Smooth muscle cell (in vitro differentiated cells): ENCODE data around the gene PAM16. TPM values are rescaled to one million over a fixed set of nuclear protein-coding genes. Genes with fewer than 3 reads are reported as not detected.

ENCODE experiments used
- DNase-seq: peaks from one replicate; lab custom pipeline; 2025; ENCODE audit not compliant: unreplicated experiment; lab: John Stamatoyannopoulos, UW
- H2AFZ ChIP-seq: fragments of 200-600 bp; sonication (generic); 2 replicates; pipeline ENCODE4 v1.6.0; 2016; ENCODE audit warnings: antibody characterized with exemption, low read depth, mild to moderate bottlenecking
- H3F3A ChIP-seq: fragments of 200-600 bp; sonication (generic); 2 replicates; pipeline ENCODE4 v1.6.0; 2017; ENCODE audit warnings: antibody characterized with exemption, low read depth
- H3K27ac ChIP-seq: fragments of 200-600 bp; sonication (generic); 2 replicates; pipeline ENCODE4 v1.5.1; 2016; ENCODE audit warnings: low read depth, mild to moderate bottlenecking
- H3K27me3 ChIP-seq: fragments of 200-600 bp; sonication (generic); 2 replicates; pipeline ENCODE4 v1.6.1; 2016; ENCODE audit warnings: low read depth, mild to moderate bottlenecking
- H3K36me3 ChIP-seq: fragments of 200-600 bp; sonication (generic); 2 replicates; pipeline ENCODE4 v1.5.1; 2016; ENCODE audit warnings: low read depth
- H3K4me1 ChIP-seq: fragments of 200-600 bp; sonication (generic); 2 replicates; pipeline ENCODE4 v1.5.1; 2016; ENCODE audit warnings: low read depth
- H3K4me2 ChIP-seq: fragments of 200-600 bp; sonication (generic); 2 replicates; pipeline ENCODE4 v1.6.0; 2016; ENCODE audit warnings: mild to moderate bottlenecking
- H3K4me3 ChIP-seq: fragments of 200-600 bp; sonication (generic); 2 replicates; pipeline ENCODE4 v1.5.1; 2016; ENCODE audit warnings: mild to moderate bottlenecking
- H3K79me2 ChIP-seq: fragments of 200-600 bp; sonication (generic); 2 replicates; pipeline ENCODE4 v1.6.0; 2016; ENCODE audit warnings: low read depth, mild to moderate bottlenecking
- H3K9ac ChIP-seq: fragments of 200-600 bp; sonication (generic); 2 replicates; pipeline ENCODE4 v1.6.0; 2016; ENCODE audit warnings: low read depth
- H3K9me3 ChIP-seq: fragments of 200-600 bp; sonication (generic); replicated peaks from 2 replicates; pipeline ENCODE4 v1.5.1; 2016; ENCODE audit warnings: low read depth
- H4K20me1 ChIP-seq: fragments of 200-600 bp; sonication (generic); 2 replicates; pipeline ENCODE4 v1.6.0; 2016; ENCODE audit warnings: low read depth
- CTCF ChIP-seq: fragments of 200-600 bp; sonication (generic); IDR thresholded peaks from 2 replicates; pipeline ENCODE4 v1.5.1; 2017; ENCODE audit warnings: borderline replicate concordance, mild to moderate bottlenecking, antibody characterized with exemption; ENCODE audit not compliant: insufficient read depth, poor library complexity, severe bottlenecking
- WGBS: methylation state at CpG from one replicate; pipeline ENCODE4 v1.1.7; 2016; ENCODE audit warnings: low lambda C conversion rate; 5-methylcytosine and 5-hydroxymethylcytosine counted together
- polyA plus RNA-seq: library from polyadenylated mRNA; unstranded; fragments of >200 nt; fragmentation: Nextera tagmentation; extraction: Ambion mirVana; gene quantifications from 2 replicates; pipeline ENCODE4 v1.2.1, GENCODE V29; 2016
- total RNA-seq: library from RNA; depleted of rRNA; stranded (reverse); fragments of >200 nt; gene quantifications from 2 replicates; pipeline ENCODE4 v1.2.3, GENCODE V29; 2014

PAM16 gene
- total and polyA plus RNA-seq, 2 experiments from 2014 or later = 29.6 to 47.7 TPM

- H3K36me3 ChIP-seq = no peaks in the 10 kb centered on the region
- H2AFZ ChIP-seq = no peak overlapping the region
- no peaks in the 10 kb centered on the region for H4K20me1 ChIP-seq
- no peak for TF ChIP-seq CTCF
- no peaks in the 10 kb centered on the region for H3F3A ChIP-seq
- H3K79me2 ChIP-seq = no peaks in the 10 kb centered on the region
- H3K27me3 ChIP-seq = no peaks in the 10 kb centered on the region
- WGBS = 88% methylated on average over 12 of the region's 12 CpGs
- H3K27ac ChIP-seq = no peak overlapping the region
- H3K4me2 ChIP-seq = no peak overlapping the region
- DNase-seq = no peak
- no peaks in the 10 kb centered on the region for H3K4me1 ChIP-seq
- H3K9me3 ChIP-seq = no peaks in the 10 kb centered on the region
- no peak overlapping the region for H3K9ac ChIP-seq
- H3K4me3 ChIP-seq = no peak overlapping the region
Measured at GRCh38 chr16:4361944-4362311, 10.8 kb upstream of the PAM16 start.

GRCh38 chr16:4361033-4361943 is 10.2 kb upstream of the PAM16 start:
- no peak overlapping the region for H3K27ac ChIP-seq
- H3K9me3 ChIP-seq = no peaks in the 10 kb centered on the region
- H3K4me3 ChIP-seq = no peak overlapping the region
- H2AFZ ChIP-seq = no peak overlapping the region
- DNase-seq = no peak
- no peaks in the 10 kb centered on the region for H3K36me3 ChIP-seq
- no peaks in the 10 kb centered on the region for H3F3A ChIP-seq
- no peak overlapping the region for H3K9ac ChIP-seq
- TF ChIP-seq CTCF = no peak
- no peak overlapping the region for H3K4me2 ChIP-seq
- no peaks in the 10 kb centered on the region for H3K4me1 ChIP-seq
- H3K79me2 ChIP-seq = no peaks in the 10 kb centered on the region
- H3K27me3 ChIP-seq = no peaks in the 10 kb centered on the region
- no peaks in the 10 kb centered on the region for H4K20me1 ChIP-seq
- 97% methylated on average over 25 of the region's 28 CpGs for WGBS

GRCh38 chr16:4360538-4361021 is 9.5 kb upstream of the PAM16 start:
- WGBS = 83% methylated on average over 7 of the region's 11 CpGs
- Histone ChIP-seq H3K79me2 (no peaks in the 10 kb centered on the region), H3K27ac (no peak overlapping the region), H3K27me3 (no peaks in the 10 kb centered on the region), H3K4me1 (no peaks in the 10 kb centered on the region), H3F3A (no peaks in the 10 kb centered on the region), H3K4me2 (no peak overlapping the region), H3K9ac (no peak overlapping the region), H3K9me3 (no peaks in the 10 kb centered on the region), H2AFZ (no peak overlapping the region), H3K36me3 (no peaks in the 10 kb centered on the region), H3K4me3 (no peak overlapping the region), H4K20me1 (no peaks in the 10 kb centered on the region)
- no peak for TF ChIP-seq CTCF
- no peak for DNase-seq
